GM23338 (cell line): Measurements from ENCODE around the gene MYOF. TPM values are rescaled to one million over a fixed set of nuclear protein-coding genes. Genes with fewer than 3 reads are reported as not detected.

Source experiments
- ATAC-seq: fragments of 200-7000 bp; cut with Tn5 transposase; 3 replicates; pipeline ENCODE4 v1.9.1; 2020
- DNase-seq: peaks from one replicate; pipeline ENCODE4 v3.0.0-alpha.2; 2015; ENCODE audit warnings: low spot score
- H2AFZ ChIP-seq: fragments of 200-600 bp; sonication (generic); 2 replicates; pipeline ENCODE4 v1.8.0; 2016; ENCODE audit warnings: antibody characterized with exemption, mild to moderate bottlenecking, moderate library complexity
- H3F3A ChIP-seq: fragments of 200-600 bp; sonication (generic); replicated peaks from 2 replicates; pipeline ENCODE4 v1.8.0; 2017; ENCODE audit warnings: antibody characterized with exemption, mixed run types, low read depth
- H3K27ac ChIP-seq: fragments of 200-600 bp; sonication (generic); 2 replicates; pipeline ENCODE4 v1.6.1; 2016; ENCODE audit warnings: low read depth
- H3K27me3 ChIP-seq: fragments of 200-600 bp; sonication (generic); 2 replicates; pipeline ENCODE4 v1.8.0; 2016; ENCODE audit warnings: mild to moderate bottlenecking, mixed run types, moderate library complexity; ENCODE audit not compliant: insufficient read depth
- H3K36me3 ChIP-seq: fragments of 200-600 bp; sonication (generic); 2 replicates; pipeline ENCODE4 v1.8.0; 2016; ENCODE audit warnings: mild to moderate bottlenecking; ENCODE audit not compliant: insufficient read depth
- H3K4me1 ChIP-seq: fragments of 200-600 bp; sonication (generic); 2 replicates; pipeline ENCODE4 v1.8.0; 2016; ENCODE audit warnings: mild to moderate bottlenecking, moderate library complexity; ENCODE audit not compliant: insufficient read depth
- H3K4me2 ChIP-seq: fragments of 200-600 bp; sonication (generic); 2 replicates; pipeline ENCODE4 v1.7.1; 2017; ENCODE audit warnings: mixed run types
- H3K4me3 ChIP-seq: fragments of 200-600 bp; sonication (generic); 2 replicates; pipeline ENCODE4 v1.6.1; 2016; ENCODE audit warnings: mixed run types
- H3K79me2 ChIP-seq: fragments of 200-600 bp; sonication (generic); replicated peaks from 2 replicates; pipeline ENCODE4 v1.8.0; 2017; ENCODE audit warnings: mild to moderate bottlenecking; ENCODE audit not compliant: insufficient read depth
- H3K9me2 ChIP-seq: fragments of 200-600 bp; sonication (generic); 2 replicates; pipeline ENCODE4 v1.8.0; 2017; ENCODE audit not compliant: insufficient read depth
- H4K20me1 ChIP-seq: fragments of 200-600 bp; sonication (generic); replicated peaks from 2 replicates; pipeline ENCODE4 v1.8.0; 2017; ENCODE audit warnings: mild to moderate bottlenecking; ENCODE audit not compliant: insufficient read depth
- H3K27ac Mint-ChIP-seq: 2 replicates; pipeline ENCODE4 v1.8.0; 2020; ENCODE audit warnings: inconsistent platforms, mild to moderate bottlenecking, moderate library complexity, mixed read lengths
- H3K27me3 Mint-ChIP-seq: 3 replicates; pipeline ENCODE4 v1.8.0; 2022; ENCODE audit warnings: low read depth, mild to moderate bottlenecking, moderate library complexity, mixed read lengths, inconsistent platforms; ENCODE audit not compliant: insufficient read depth, poor library complexity
- H3K36me3 Mint-ChIP-seq: 3 replicates; pipeline ENCODE4 v1.8.0; 2021; ENCODE audit warnings: low read depth, mild to moderate bottlenecking, inconsistent platforms, moderate library complexity, mixed read lengths
- H3K4me1 Mint-ChIP-seq: 3 replicates; pipeline ENCODE4 v1.8.0; 2020; ENCODE audit warnings: mild to moderate bottlenecking, inconsistent platforms, mixed read lengths
- H3K4me3 Mint-ChIP-seq: 3 replicates; pipeline ENCODE4 v1.8.0; 2021; ENCODE audit warnings: moderate library complexity, mild to moderate bottlenecking, inconsistent platforms, mixed read lengths
- H3K9me3 Mint-ChIP-seq: 3 replicates; pipeline ENCODE4 v1.8.0; 2020; ENCODE audit warnings: moderate library complexity, mild to moderate bottlenecking, inconsistent platforms, mixed read lengths
- JUNB ChIP-seq: IDR thresholded peaks from one replicate; pipeline ENCODE4 v1.6.1; 2016; ENCODE audit warnings: antibody characterized with exemption; ENCODE audit not compliant: unreplicated experiment
- NANOG ChIP-seq: IDR thresholded peaks from 2 replicates; pipeline ENCODE4 v1.6.1; 2016; ENCODE audit warnings: antibody characterized with exemption, borderline replicate concordance
- STAT1 ChIP-seq: IDR thresholded peaks from one replicate; pipeline ENCODE4 v1.6.1; 2016; ENCODE audit warnings: antibody characterized with exemption; ENCODE audit not compliant: unreplicated experiment
- ZNF114 ChIP-seq: fragments of 250-450 bp; sonication (Bioruptor Pico); IDR thresholded peaks from 2 replicates; pipeline ENCODE4 v1.5.0; 2020; ENCODE audit warnings: mild to moderate bottlenecking, moderate library complexity
- ZNF331 ChIP-seq: fragments of 250-450 bp; sonication (Bioruptor Pico); IDR thresholded peaks from 2 replicates; pipeline ENCODE4 v1.5.0; 2020; ENCODE audit warnings: low read depth, mild to moderate bottlenecking, moderate library complexity
- polyA plus RNA-seq: library from polyadenylated mRNA; unstranded; fragments of >200 nt; fragmentation: Nextera tagmentation; extraction: Ambion mirVana; gene quantifications from 2 replicates; pipeline ENCODE4 v1.2.1, GENCODE V29; 2016
- total RNA-seq: library from RNA; depleted of rRNA; stranded (reverse); fragments of >200 nt; shearing (Covaris generic); gene quantifications from 2 replicates; pipeline ENCODE4 v1.2.3, GENCODE V29; 2014
- TF ChIP-seq, protein P1 (sequence below): IDR thresholded peaks from one replicate; pipeline ENCODE4 v1.6.1; 2018; ENCODE audit warnings: antibody characterized with exemption; ENCODE audit not compliant: unreplicated experiment
- TF ChIP-seq, protein P2 (sequence below), 2 experiments: fragments of 200-600 bp in 1 of 2; sonication (generic) in 1 of 2; conservative IDR thresholded peaks; 2 replicates each; pipeline versions ENCODE4 v1.5.1 to v1.6.1; 2016 to 2017; ENCODE audit warnings: antibody characterized with exemption in 2 of 2, low read depth in 2 of 2, mild to moderate bottlenecking in 2 of 2, moderate library complexity in 1 of 2

MYOF gene
- total and polyA plus RNA-seq, 2 experiments from 2014 or later, result 0.82 to 1.4 TPM

DNA sequence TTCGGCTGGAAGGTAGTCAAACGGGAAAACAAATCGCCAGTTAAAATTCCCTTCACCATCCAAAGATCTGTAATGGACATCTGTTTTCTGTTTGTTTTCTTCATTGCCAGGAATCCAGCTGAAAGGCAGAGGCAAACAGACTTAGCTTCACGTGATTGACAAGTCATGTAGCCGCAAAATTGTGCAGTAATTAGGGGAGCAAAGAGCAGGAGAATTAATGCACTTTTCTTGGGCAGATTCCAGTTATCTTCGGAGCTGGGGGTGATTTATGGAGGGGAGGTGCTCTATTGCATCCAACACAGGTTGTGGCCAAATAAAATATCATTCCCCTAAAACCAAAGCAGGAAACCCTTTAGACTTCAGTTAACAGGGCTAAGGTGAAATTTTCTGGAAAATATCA lies 162.2 kb downstream of the MYOF start:
- no peaks in the 10 kb centered on the region for H3F3A ChIP-seq
- ATAC-seq (no peak), DNase-seq (no peak)
- H3K9me2 ChIP-seq, result no peaks in the 10 kb centered on the region
- no peaks in the 10 kb centered on the region; the same call in 1 of the 2 replicates for H3K36me3 ChIP-seq
- Mint-ChIP-seq H3K27ac (no peak overlapping the region), H3K4me1 (peaks cover 5% of the 10 kb centered on the region; the same call in 2 of the 3 replicates), H3K9me3 (no peaks in the 10 kb centered on the region), H3K27me3 (peaks cover 2% of the 10 kb centered on the region), H3K4me3 (no peak overlapping the region), H3K36me3 (no peaks in the 10 kb centered on the region; the same call in 2 of the 3 replicates)
- no peak overlapping the region for H3K4me2 ChIP-seq
- no peaks in the 10 kb centered on the region for H4K20me1 ChIP-seq
- H3K4me3 ChIP-seq, result no peak overlapping the region
- no peaks in the 10 kb centered on the region for H3K27me3 ChIP-seq
- H3K27ac ChIP-seq, result no peak overlapping the region
- H3K79me2 ChIP-seq, result no peaks in the 10 kb centered on the region
- no peak overlapping the region for H2AFZ ChIP-seq
- TF ChIP-seq, protein P1, sequence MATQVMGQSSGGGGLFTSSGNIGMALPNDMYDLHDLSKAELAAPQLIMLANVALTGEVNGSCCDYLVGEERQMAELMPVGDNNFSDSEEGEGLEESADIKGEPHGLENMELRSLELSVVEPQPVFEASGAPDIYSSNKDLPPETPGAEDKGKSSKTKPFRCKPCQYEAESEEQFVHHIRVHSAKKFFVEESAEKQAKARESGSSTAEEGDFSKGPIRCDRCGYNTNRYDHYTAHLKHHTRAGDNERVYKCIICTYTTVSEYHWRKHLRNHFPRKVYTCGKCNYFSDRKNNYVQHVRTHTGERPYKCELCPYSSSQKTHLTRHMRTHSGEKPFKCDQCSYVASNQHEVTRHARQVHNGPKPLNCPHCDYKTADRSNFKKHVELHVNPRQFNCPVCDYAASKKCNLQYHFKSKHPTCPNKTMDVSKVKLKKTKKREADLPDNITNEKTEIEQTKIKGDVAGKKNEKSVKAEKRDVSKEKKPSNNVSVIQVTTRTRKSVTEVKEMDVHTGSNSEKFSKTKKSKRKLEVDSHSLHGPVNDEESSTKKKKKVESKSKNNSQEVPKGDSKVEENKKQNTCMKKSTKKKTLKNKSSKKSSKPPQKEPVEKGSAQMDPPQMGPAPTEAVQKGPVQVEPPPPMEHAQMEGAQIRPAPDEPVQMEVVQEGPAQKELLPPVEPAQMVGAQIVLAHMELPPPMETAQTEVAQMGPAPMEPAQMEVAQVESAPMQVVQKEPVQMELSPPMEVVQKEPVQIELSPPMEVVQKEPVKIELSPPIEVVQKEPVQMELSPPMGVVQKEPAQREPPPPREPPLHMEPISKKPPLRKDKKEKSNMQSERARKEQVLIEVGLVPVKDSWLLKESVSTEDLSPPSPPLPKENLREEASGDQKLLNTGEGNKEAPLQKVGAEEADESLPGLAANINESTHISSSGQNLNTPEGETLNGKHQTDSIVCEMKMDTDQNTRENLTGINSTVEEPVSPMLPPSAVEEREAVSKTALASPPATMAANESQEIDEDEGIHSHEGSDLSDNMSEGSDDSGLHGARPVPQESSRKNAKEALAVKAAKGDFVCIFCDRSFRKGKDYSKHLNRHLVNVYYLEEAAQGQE, result no peak
- TF ChIP-seq, protein P2, sequence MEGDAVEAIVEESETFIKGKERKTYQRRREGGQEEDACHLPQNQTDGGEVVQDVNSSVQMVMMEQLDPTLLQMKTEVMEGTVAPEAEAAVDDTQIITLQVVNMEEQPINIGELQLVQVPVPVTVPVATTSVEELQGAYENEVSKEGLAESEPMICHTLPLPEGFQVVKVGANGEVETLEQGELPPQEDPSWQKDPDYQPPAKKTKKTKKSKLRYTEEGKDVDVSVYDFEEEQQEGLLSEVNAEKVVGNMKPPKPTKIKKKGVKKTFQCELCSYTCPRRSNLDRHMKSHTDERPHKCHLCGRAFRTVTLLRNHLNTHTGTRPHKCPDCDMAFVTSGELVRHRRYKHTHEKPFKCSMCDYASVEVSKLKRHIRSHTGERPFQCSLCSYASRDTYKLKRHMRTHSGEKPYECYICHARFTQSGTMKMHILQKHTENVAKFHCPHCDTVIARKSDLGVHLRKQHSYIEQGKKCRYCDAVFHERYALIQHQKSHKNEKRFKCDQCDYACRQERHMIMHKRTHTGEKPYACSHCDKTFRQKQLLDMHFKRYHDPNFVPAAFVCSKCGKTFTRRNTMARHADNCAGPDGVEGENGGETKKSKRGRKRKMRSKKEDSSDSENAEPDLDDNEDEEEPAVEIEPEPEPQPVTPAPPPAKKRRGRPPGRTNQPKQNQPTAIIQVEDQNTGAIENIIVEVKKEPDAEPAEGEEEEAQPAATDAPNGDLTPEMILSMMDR (conservative IDR thresholded peaks at IDR 0.05; ENCODE audit: low read depth in 2 of 2), result no peak
- H3K4me1 ChIP-seq, result no peaks in the 10 kb centered on the region

DNA sequence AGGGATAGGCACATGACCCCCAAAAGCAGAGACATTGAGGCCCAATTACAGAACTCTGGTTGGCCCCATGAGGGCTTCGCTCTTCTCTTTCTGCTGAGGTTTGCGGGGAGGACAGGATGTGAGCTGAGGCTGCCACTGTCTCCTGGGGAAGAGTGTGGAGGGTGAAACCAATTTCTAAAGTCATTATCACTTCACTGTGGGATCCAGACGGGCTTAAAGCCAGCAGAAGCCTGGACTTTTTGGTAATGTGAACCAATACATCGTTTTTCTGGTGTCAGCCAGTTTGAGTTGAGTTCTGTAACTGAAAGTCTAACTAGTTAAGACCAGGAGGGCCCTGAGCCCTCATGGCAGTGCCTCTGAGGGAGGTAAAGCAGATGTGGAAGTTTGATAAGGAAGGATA lies 163.0 kb downstream of the MYOF start:
- no peak overlapping the region for H3K4me3 Mint-ChIP-seq
- Histone ChIP-seq H3K4me3 (no peak overlapping the region), H3K79me2 (no peaks in the 10 kb centered on the region), H3F3A (no peaks in the 10 kb centered on the region), H3K36me3 (no peaks in the 10 kb centered on the region; the same call in 1 of the 2 replicates), H2AFZ (no peak overlapping the region), H3K27me3 (no peaks in the 10 kb centered on the region), H3K27ac (no peak overlapping the region), H3K4me2 (no peak overlapping the region), H3K4me1 (no peaks in the 10 kb centered on the region), H4K20me1 (no peaks in the 10 kb centered on the region), H3K9me2 (no peaks in the 10 kb centered on the region)
- H3K4me1 Mint-ChIP-seq, result peaks cover 5% of the 10 kb centered on the region; the same call in 2 of the 3 replicates
- DNase-seq (no peak), ATAC-seq (no peak)
- H3K27ac Mint-ChIP-seq, result no peak overlapping the region
- H3K9me3 Mint-ChIP-seq, result no peaks in the 10 kb centered on the region
- H3K36me3 Mint-ChIP-seq, result no peaks in the 10 kb centered on the region; the same call in 2 of the 3 replicates
- H3K27me3 Mint-ChIP-seq, result peaks cover 2% of the 10 kb centered on the region
- TF ChIP-seq, protein P1, result no peak
- TF ChIP-seq NANOG (no peak), ZNF331 (no peak), JUNB (no peak), STAT1 (no peak), ZNF114 (CRISPR knock-in tag) (no peak)
